Body of pancreas (tissue), 4 donors: ENCODE results near the gene AGXT. TPM values are rescaled to one million over a fixed set of nuclear protein-coding genes. Genes with fewer than 3 reads are reported as not detected.

ENCODE experiments used
- ATAC-seq: fragments of 150-250 bp; one replicate; pipeline ENCODE4 v1.9.1; 2016
- DNase-seq, 4 donors: peaks; one replicate each; pipeline ENCODE4 v3.0.0-alpha.2; 2019
- H3K27ac ChIP-seq, 4 donors: fragments of 200-600 bp; sonication (generic); 1 replicate in 3 of 4; 2 replicates in 1 of 4; pipeline versions ENCODE4 v1.5.1 to v1.6.1; 2016 to 2019; ENCODE audit warnings: mild to moderate bottlenecking in 1 of 4, mixed read lengths in 1 of 4, moderate library complexity in 1 of 4
- H3K27me3 ChIP-seq, 2 donors: fragments of 200-600 bp; sonication (generic); one replicate each; pipeline ENCODE4 v1.6.0; 2016; ENCODE audit warnings: mild to moderate bottlenecking in 1 of 2
- H3K36me3 ChIP-seq, 2 donors: fragments of 200-600 bp; sonication (generic); replicated peaks in 1 of 2; 2 replicates each; pipeline ENCODE4 v1.5.1; 2016; ENCODE audit warnings: low read depth in 2 of 2; ENCODE audit not compliant: insufficient read depth in 1 of 2
- H3K4me1 ChIP-seq: fragments of 200-600 bp; sonication (generic); one replicate; pipeline ENCODE4 v1.6.0; 2016
- H3K4me3 ChIP-seq, 2 donors: fragments of 200-600 bp; sonication (generic); 1 replicate in 1 of 2; 2 replicates in 1 of 2; pipeline ENCODE4 v1.5.1; 2016 to 2019
- H3K9me3 ChIP-seq, 3 donors: fragments of 200-600 bp; sonication (generic); 1 replicate in 2 of 3; 2 replicates in 1 of 3; pipeline ENCODE4 v1.5.1; 2016
- POLR2A ChIP-seq, 3 donors: fragments of 450-650 bp; IDR thresholded peaks; one replicate each; pipeline ENCODE4 v1.6.1; 2016; ENCODE audit warnings: antibody characterized with exemption in 3 of 3, mild to moderate bottlenecking in 2 of 3
- WGBS, 2 donors: methylation state at CpG; one replicate each; pipeline ENCODE4 v1.1.5; 2017; 5-methylcytosine and 5-hydroxymethylcytosine counted together
- intact Hi-C: fragments of 100-400 bp; cut with DNase I; formaldehyde crosslinking; loops from one replicate; pipeline ENCODE4 v1.15.1; 2023
- total RNA-seq, 2 donors: library from RNA; depleted of rRNA; stranded (reverse); fragments of >200 nt; gene quantifications; one replicate each; pipeline ENCODE4 v1.1.0, GENCODE V29; 2016
- TF ChIP-seq, protein P1 (sequence below), 7 experiments: fragments of 450-650 bp in 4 of 7; fragments of 200-600 bp in 3 of 7; sonication (generic) in 3 of 7; IDR thresholded peaks; one replicate each; pipeline ENCODE4 v1.5.1; 2016 to 2019; ENCODE audit warnings: antibody characterized with exemption in 7 of 7

Gene AGXT
- total RNA-seq, 2 donors from 2014 or later, result 1.6 TPM; not detected in 1

DNA sequence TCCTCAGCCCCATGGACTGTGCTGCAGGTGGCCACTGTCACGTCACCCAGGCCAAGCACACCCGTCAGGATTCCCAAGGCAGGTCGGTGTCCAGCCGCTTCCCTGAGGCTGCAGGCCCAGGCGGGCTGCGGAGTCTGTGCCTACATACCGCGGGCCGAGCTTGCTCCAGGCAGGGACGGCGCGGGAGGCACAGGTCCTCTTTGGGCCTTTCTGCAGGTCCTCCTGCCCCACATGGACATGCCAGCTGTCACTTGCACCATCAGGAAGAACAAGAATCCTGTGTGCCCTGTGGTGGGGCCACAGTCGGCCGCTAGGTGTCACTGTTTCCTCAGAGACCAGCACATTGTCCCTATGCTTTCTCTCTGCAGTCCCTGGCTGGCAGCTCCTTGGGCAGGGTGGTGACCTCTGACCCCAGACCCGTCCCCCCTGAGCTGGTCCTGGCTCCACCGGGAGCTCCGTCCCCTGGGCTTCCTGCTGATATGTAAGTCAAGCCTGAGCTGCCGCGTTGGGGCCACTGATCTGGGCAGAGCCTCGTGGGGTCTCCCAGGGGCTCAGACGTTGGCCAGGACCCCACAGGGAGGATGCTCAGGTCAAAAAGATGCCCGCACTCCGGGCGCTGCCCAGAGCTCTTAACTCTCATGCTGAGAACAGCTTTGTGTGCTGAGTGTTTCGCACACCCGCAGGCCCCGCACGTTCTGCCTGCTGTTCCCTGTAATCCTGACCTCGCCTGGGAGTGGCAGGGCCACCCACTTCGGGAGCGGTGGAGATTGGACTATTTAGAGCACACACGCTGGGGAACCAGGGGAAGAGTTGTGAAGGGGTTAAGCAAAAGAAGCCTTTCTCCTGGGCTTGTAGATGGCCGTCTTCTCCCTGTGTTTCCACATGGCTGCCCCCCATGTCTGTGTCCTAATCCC is 17.3 kb upstream of the AGXT start:
- Histone ChIP-seq H3K36me3 (no peaks in the 10 kb centered on the region), H3K27me3 (no peaks in the 10 kb centered on the region), H3K9me3 (no peaks in the 10 kb centered on the region), H3K4me3 (no peak overlapping the region), H3K27ac (no peak overlapping the region), H3K4me1 (no peaks in the 10 kb centered on the region)
- WGBS, 2 donors, result 34% methylated on average over 8 to 30 of the region's 33 CpGs
- TF ChIP-seq POLR2A (IDR thresholded peaks at IDR 0.05), result no peak
- TF ChIP-seq, protein P1, sequence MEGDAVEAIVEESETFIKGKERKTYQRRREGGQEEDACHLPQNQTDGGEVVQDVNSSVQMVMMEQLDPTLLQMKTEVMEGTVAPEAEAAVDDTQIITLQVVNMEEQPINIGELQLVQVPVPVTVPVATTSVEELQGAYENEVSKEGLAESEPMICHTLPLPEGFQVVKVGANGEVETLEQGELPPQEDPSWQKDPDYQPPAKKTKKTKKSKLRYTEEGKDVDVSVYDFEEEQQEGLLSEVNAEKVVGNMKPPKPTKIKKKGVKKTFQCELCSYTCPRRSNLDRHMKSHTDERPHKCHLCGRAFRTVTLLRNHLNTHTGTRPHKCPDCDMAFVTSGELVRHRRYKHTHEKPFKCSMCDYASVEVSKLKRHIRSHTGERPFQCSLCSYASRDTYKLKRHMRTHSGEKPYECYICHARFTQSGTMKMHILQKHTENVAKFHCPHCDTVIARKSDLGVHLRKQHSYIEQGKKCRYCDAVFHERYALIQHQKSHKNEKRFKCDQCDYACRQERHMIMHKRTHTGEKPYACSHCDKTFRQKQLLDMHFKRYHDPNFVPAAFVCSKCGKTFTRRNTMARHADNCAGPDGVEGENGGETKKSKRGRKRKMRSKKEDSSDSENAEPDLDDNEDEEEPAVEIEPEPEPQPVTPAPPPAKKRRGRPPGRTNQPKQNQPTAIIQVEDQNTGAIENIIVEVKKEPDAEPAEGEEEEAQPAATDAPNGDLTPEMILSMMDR (IDR thresholded peaks at IDR 0.05), result peak; percentile 91 to 98 (median 95)
- peak; percentile 88 to 94 (median 90) for DNase-seq
- intact Hi-C loops, result no loop called here
- ATAC-seq, result peak; percentile 95

DNA sequence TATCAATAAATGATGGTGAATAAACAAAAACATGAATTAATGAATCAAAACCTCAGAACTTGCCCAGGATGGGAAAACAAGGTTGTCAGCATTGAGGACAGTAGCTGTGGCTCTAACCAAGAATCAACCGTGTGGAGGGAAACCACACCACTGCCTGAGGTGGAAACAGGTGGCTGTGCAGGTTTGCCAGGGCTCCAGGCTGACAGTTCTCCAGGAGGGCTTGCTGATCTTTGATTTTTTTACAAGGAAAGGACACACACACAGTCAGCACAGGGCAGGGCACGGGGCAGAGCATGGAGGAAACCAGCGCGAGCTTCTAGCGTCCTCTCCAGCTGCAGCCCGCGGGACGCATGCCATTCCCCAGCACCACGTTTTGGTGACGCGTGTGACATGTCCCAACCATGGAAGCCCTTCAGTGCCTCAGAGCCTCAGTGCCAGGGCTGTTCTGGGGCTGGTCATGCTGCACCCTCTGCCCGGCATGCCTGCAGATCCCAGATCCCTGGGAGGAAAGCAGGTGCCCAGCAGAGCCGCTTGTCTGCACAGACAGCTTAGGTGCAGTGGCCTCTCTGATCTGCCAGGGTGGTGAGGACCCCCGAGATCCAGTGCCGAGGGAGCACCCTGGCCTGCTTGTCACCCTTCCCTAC is 15.8 kb upstream of the AGXT start:
- TF ChIP-seq POLR2A (IDR thresholded peaks at IDR 0.05), result no peak
- TF ChIP-seq, protein P1 (IDR thresholded peaks at IDR 0.05), result no peak
- no peak for DNase-seq

DNA sequence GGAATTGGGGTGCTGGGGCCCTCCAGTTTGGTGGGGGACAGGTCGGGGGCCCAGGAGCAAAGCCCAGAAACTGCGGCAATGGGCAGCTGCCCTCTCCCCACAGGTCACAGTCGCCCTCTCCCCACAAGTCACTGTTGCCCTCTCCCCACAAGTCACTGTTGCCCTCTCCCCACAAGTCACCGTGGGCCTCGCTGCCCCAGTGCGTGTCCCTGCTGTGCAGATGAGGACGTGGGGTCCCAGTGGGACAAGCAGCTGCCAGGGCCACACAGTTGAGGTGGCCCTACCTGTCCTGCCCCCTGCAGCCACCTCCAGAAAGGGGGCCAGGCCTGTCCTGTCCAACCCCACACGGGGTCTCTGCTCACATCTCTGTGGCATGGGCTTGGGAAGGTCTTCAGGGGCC is 13.0 kb upstream of the AGXT start:
- Histone ChIP-seq H3K36me3 (no peaks in the 10 kb centered on the region), H3K27me3 (no peaks in the 10 kb centered on the region), H3K4me3 (no peak overlapping the region), H3K4me1 (peaks cover 13% of the 10 kb centered on the region), H3K9me3 (no peaks in the 10 kb centered on the region), H3K27ac (no peak overlapping the region)
- WGBS, 2 donors, result 96 to 100% methylated on average over 4 to 7 of the region's 8 CpGs
- DNase-seq (no peak), ATAC-seq (no peak)
- no peak for TF ChIP-seq POLR2A (IDR thresholded peaks at IDR 0.05)
- TF ChIP-seq, protein P1 (IDR thresholded peaks at IDR 0.05), result no peak
- intact Hi-C loops, result no loop called here

More for the DNA sequence above, 15.8 kb upstream of the AGXT start:
- no peaks in the 10 kb centered on the region for H3K9me3 ChIP-seq
- peaks cover 13% of the 10 kb centered on the region for H3K4me1 ChIP-seq
- 63 to 77% methylated on average over 4 to 15 of the region's 15 CpGs for WGBS, 2 donors
- no peaks in the 10 kb centered on the region for H3K36me3 ChIP-seq
- no peaks in the 10 kb centered on the region for H3K27me3 ChIP-seq
- H3K27ac ChIP-seq, result no peak overlapping the region
- ATAC-seq, result no peak
- no peak overlapping the region for H3K4me3 ChIP-seq
- intact Hi-C loops, result no loop called here

DNA sequence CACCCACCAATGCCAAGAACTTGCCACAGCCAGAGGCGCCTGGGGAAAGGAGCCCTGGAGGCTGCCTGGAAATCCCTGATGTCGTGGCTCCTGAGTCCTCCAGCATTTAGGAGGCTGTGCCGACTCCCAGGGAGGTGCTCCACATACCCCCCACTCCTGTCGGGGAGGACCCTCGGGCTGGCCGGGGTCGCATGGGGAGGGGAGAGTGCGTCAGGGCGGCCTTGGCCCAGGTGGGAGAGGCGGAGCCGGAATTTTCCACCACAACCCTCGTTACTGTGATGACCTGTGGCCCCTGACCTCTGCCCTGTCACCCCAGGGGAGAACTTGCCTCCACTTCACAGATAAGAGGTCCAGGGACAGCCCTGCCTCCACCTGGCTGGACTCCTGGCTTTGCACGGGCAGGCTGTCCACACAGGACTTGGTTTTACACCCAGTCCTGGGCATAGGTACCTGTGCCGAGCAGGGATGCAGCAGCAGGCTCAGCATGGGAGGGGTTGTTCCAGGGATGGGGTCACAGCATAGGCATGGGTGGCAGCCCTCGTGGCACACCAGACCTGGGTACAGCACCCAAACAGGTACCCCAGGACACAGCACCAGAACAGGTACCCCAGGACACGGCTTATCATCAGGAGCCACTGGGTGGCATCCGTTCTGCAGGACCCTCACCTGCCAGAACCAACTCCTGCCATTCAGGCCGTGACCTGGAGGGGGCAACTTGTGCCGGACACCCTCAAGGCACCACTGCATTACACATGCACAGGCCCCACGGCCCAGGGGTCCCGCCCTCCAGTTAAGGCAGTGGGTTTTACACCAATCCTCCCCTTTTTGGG is 12.3 kb upstream of the AGXT start:
- H3K4me1 ChIP-seq, result peaks cover 13% of the 10 kb centered on the region
- WGBS, 2 donors, result 80 to 88% methylated on average over 7 to 18 of the region's 21 CpGs
- intact Hi-C loops, result no loop called here
- DNase-seq, result no peak
- no peak for ATAC-seq
- TF ChIP-seq, protein P1 (IDR thresholded peaks at IDR 0.05), result peak in 1 of 7 experiments; percentile 6
- no peak for TF ChIP-seq POLR2A (IDR thresholded peaks at IDR 0.05)
- no peaks in the 10 kb centered on the region for H3K36me3 ChIP-seq
- no peaks in the 10 kb centered on the region for H3K27me3 ChIP-seq
- H3K27ac ChIP-seq, result no peak overlapping the region
- H3K9me3 ChIP-seq, result no peaks in the 10 kb centered on the region
- H3K4me3 ChIP-seq, result no peak overlapping the region
